Activated CD4-positive, alpha-beta T cell treated with anti-CD3 and anti-CD28 coated beads, Interleukin-2, amount 10 ng/mL, durations not matched to agents 7 days and 5 days (primary cell): ENCODE measurements around the gene FASTKD3. TPM values are rescaled to one million over a fixed set of nuclear protein-coding genes. Genes with fewer than 3 reads are reported as not detected.
A peak's percentile ranks its signal among the peaks of the same experiment; 100 is the strongest.

Experiments used
- CTCF ChIA-PET: fragments of 350-600 bp; sonication (Branson Sonifier 250); formaldehyde crosslinking; loops from one replicate; lab custom pipeline; 2021; ENCODE audit warnings: antibody characterized with exemption; lab: Charles Lee
- POLR2A ChIA-PET: fragments of 350-600 bp; sonication (Branson Sonifier 250); formaldehyde crosslinking; loops from one replicate; lab custom pipeline; 2021; ENCODE audit warnings: antibody characterized with exemption; lab: Charles Lee
- DNase-seq: peaks from one replicate; pipeline ENCODE4 v3.0.0-alpha.2; 2020
- H3K27ac Mint-ChIP-seq: one replicate; pipeline ENCODE4 v1.8.0; 2021; ENCODE audit warnings: mild to moderate bottlenecking, moderate library complexity, mixed read lengths
- H3K27me3 Mint-ChIP-seq: one replicate; pipeline ENCODE4 v1.8.0; 2021; ENCODE audit warnings: mixed read lengths
- H3K36me3 Mint-ChIP-seq: one replicate; pipeline ENCODE4 v1.8.0; 2021; ENCODE audit warnings: low read depth, mixed read lengths
- H3K4me1 Mint-ChIP-seq: one replicate; pipeline ENCODE4 v1.8.0; 2021; ENCODE audit warnings: mixed read lengths
- H3K4me3 Mint-ChIP-seq: one replicate; pipeline ENCODE4 v1.8.0; 2021; ENCODE audit warnings: mild to moderate bottlenecking, moderate library complexity, mixed read lengths
- H3K9me3 Mint-ChIP-seq: one replicate; pipeline ENCODE4 v1.8.0; 2021; ENCODE audit warnings: mixed read lengths
- total RNA-seq, 2 experiments: library from RNA; stranded (reverse); gene quantifications; one replicate each; pipeline ENCODE4 v1.2.3, GENCODE V29; 2021

Gene FASTKD3
- total RNA-seq, 2 experiments from 2014 or later = 11.4 to 14.7 TPM

DNA sequence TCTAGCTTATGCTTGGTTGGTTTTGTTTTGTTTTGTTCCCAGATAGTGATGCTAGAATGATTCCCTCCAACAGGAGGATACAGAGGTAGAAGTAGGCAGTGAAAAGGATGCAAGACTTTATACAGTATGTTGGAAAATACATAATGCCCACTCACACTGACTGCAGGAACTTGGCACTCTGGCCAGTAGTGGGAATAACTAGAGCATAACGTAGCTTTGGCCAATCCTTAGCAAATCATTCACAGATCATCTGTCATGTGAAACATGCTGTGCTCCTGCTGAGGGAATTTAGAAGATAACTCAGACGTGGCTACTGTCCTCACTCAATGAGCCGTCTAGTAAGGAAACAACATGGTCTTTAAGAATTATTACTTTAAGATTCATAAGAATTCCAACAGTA, 31.4 kb downstream of the FASTKD3 start:
- peaks cover 5% of the 10 kb centered on the region for H3K27me3 Mint-ChIP-seq
- ChIA-PET CTCF (interaction anchor here (1.1 kb wide), 1 partner anchor 9 kb away, joined by 3 read pairs; no protein-coding TSS in a partner anchor), POLR2A (no interaction called here)
- H3K36me3 Mint-ChIP-seq = no peaks in the 10 kb centered on the region
- H3K27ac Mint-ChIP-seq = no peak overlapping the region
- no peaks in the 10 kb centered on the region for H3K9me3 Mint-ChIP-seq
- no peaks in the 10 kb centered on the region for H3K4me1 Mint-ChIP-seq
- H3K4me3 Mint-ChIP-seq = no peak overlapping the region
- no peak for DNase-seq

- H3K4me3 Mint-ChIP-seq = no peak overlapping the region
- H3K9me3 Mint-ChIP-seq = no peaks in the 10 kb centered on the region
- H3K4me1 Mint-ChIP-seq = no peaks in the 10 kb centered on the region
- ChIA-PET CTCF (no interaction called here), POLR2A (interaction anchor here (0.7 kb wide), 1 partner anchor 42 kb away, joined by 3 read pairs; no protein-coding TSS in a partner anchor)
- H3K36me3 Mint-ChIP-seq = no peaks in the 10 kb centered on the region
- H3K27ac Mint-ChIP-seq = no peak overlapping the region
- no peak for DNase-seq
- H3K27me3 Mint-ChIP-seq = no peaks in the 10 kb centered on the region
Observed at GRCh38 chr5:7834982-7835381, 33.8 kb downstream of the FASTKD3 start.

GRCh38 chr5:7828269-7828668, 40.6 kb downstream of the FASTKD3 start:
- no peak overlapping the region for H3K4me3 Mint-ChIP-seq
- ChIA-PET POLR2A (no interaction called here), CTCF (interaction anchor here (1.4 to 1.5 kb wide), 2 partner anchors 9 to 30 kb away, joined by 3 to 4 read pairs; no protein-coding TSS in a partner anchor)
- H3K9me3 Mint-ChIP-seq = no peaks in the 10 kb centered on the region
- no peak overlapping the region for H3K27ac Mint-ChIP-seq
- peaks cover 3% of the 10 kb centered on the region for H3K27me3 Mint-ChIP-seq
- DNase-seq = no peak
- no peaks in the 10 kb centered on the region for H3K4me1 Mint-ChIP-seq
- H3K36me3 Mint-ChIP-seq = no peaks in the 10 kb centered on the region

DNA sequence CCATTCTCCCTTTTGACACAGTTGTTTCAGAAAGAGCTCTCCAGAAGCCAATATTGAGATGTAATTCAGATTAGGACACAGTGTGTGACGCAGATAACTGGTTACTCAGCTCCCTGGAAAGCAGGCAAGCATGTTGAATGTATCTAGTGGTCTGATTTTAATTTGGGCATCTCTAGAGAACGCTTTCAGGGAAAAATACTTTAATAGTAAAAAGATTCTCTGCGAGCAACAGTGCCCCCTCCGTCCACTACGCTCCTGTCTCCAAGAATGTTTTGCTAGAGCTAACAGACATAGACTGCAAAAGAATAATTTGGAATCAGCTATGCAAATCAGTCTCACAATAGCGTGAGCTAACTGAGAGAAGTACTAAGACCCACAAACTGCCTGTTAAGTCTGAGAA, 41.2 kb downstream of the FASTKD3 start:
- no peak overlapping the region for H3K4me3 Mint-ChIP-seq
- peaks cover 3% of the 10 kb centered on the region for H3K27me3 Mint-ChIP-seq
- ChIA-PET POLR2A (no interaction called here), CTCF (interaction anchor here (1.4 to 1.5 kb wide), 2 partner anchors 10 to 30 kb away, joined by 3 to 4 read pairs; no protein-coding TSS in a partner anchor)
- no peaks in the 10 kb centered on the region for H3K9me3 Mint-ChIP-seq
- no peak overlapping the region for H3K27ac Mint-ChIP-seq
- no peaks in the 10 kb centered on the region for H3K4me1 Mint-ChIP-seq
- no peaks in the 10 kb centered on the region for H3K36me3 Mint-ChIP-seq
- no peak for DNase-seq

GRCh38 chr5:7825630-7826029, 43.2 kb downstream of the FASTKD3 start:
- ChIA-PET POLR2A (no interaction called here), CTCF (no interaction called here)
- Mint-ChIP-seq H3K4me1 (no peaks in the 10 kb centered on the region), H3K4me3 (no peak overlapping the region), H3K27me3 (peaks cover 12% of the 10 kb centered on the region), H3K27ac (no peak overlapping the region), H3K36me3 (no peaks in the 10 kb centered on the region), H3K9me3 (no peaks in the 10 kb centered on the region)
- no peak for DNase-seq

DNA sequence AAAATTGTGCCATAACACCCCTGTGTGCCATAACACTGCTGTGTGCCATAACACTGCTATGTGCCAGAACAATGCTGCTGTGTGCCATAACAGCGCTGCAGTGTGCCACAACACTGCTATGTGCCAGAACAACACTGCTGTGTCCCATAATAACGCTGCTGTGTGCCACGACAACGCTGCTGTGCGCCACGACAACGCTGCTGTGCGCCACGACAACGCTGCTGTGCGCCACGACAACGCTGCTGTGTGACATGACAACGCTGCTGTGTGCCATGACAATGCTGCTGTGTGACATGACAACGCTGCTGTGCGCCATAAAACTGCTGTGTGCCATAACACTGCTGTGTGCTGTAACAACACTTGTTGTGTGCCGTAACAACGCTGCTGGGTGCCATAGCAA, 43.8 kb downstream of the FASTKD3 start:
- Mint-ChIP-seq H3K9me3 (no peaks in the 10 kb centered on the region), H3K4me3 (no peak overlapping the region), H3K27ac (no peak overlapping the region), H3K36me3 (no peaks in the 10 kb centered on the region), H3K27me3 (peaks cover 12% of the 10 kb centered on the region), H3K4me1 (no peaks in the 10 kb centered on the region)
- ChIA-PET CTCF (no interaction called here), POLR2A (no interaction called here)
- no peak for DNase-seq

DNA sequence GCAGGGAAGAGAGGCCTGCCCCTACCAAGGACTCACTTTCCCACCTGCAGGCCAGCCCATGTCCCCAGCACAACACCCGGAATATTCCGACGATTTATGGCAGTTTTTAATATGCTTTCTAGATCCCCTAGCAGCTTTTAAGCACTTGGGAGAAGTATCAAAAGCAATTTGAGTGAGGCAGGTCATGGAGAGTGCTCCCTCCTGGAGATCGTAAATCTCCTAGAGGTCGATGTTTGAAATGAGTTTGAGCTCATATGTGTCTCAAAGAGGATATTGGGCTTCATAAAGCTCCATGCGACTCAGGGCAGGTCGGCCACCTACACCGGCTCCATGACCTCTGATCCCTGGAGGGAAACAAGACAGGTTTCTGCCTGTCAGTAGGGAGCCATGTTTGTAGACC, 45.2 kb downstream of the FASTKD3 start:
- CTCF ChIA-PET = no interaction called here
- Mint-ChIP-seq H3K27ac (no peak overlapping the region), H3K4me3 (no peak overlapping the region), H3K9me3 (no peaks in the 10 kb centered on the region), H3K27me3 (peaks cover 12% of the 10 kb centered on the region), H3K36me3 (no peaks in the 10 kb centered on the region), H3K4me1 (no peaks in the 10 kb centered on the region)
- DNase-seq = no peak
- POLR2A ChIA-PET = no interaction called here

GRCh38 chr5:7822449-7822848, 46.4 kb downstream of the FASTKD3 start:
- H3K4me3 Mint-ChIP-seq = no peak overlapping the region
- CTCF ChIA-PET = no interaction called here
- POLR2A ChIA-PET = no interaction called here
- H3K27ac Mint-ChIP-seq = no peak overlapping the region
- peaks cover 12% of the 10 kb centered on the region for H3K27me3 Mint-ChIP-seq
- H3K36me3 Mint-ChIP-seq = no peaks in the 10 kb centered on the region
- no peaks in the 10 kb centered on the region for H3K4me1 Mint-ChIP-seq
- no peak for DNase-seq
- no peaks in the 10 kb centered on the region for H3K9me3 Mint-ChIP-seq

DNA sequence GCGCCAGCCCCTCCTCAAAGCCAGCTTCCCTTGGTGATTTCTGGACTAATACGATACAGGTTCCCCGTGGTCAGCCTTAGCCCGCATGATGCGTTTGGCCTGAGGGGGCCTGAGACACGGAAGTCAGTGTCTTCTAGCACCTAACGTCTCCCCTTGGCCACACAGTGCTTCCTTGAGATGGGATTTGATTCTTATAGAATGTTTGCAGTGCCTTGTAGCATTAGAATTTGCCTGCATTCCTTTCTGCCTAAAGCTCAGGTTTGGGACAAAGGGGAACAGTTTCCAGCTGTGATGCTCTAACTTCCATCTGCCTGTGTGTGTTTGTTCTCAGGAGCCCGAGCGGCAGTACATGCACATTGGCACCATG, 52.3 kb downstream of the FASTKD3 start:
- Mint-ChIP-seq H3K4me1 (no peaks in the 10 kb centered on the region), H3K27ac (no peak overlapping the region), H3K9me3 (no peaks in the 10 kb centered on the region), H3K4me3 (no peak overlapping the region), H3K36me3 (no peaks in the 10 kb centered on the region), H3K27me3 (peaks cover 17% of the 10 kb centered on the region)
- CTCF ChIA-PET = interaction anchor here (0.8 to 1.5 kb wide), 3 partner anchors 23 to 33 kb away, joined by 3 read pairs; no protein-coding TSS in a partner anchor
- DNase-seq = no peak
- POLR2A ChIA-PET = no interaction called here

GRCh38 chr5:7815892-7816534, 52.8 kb downstream of the FASTKD3 start:
- no peaks in the 10 kb centered on the region for H3K9me3 Mint-ChIP-seq
- CTCF ChIA-PET = interaction anchor here (0.8 to 1.5 kb wide), 3 partner anchors 22 to 34 kb away, joined by 3 read pairs; no protein-coding TSS in a partner anchor
- no peaks in the 10 kb centered on the region for H3K36me3 Mint-ChIP-seq
- no peak overlapping the region for H3K27ac Mint-ChIP-seq
- no peak overlapping the region for H3K4me3 Mint-ChIP-seq
- POLR2A ChIA-PET = no interaction called here
- H3K4me1 Mint-ChIP-seq = no peaks in the 10 kb centered on the region
- peak; percentile 67 for DNase-seq
- peaks cover 13% of the 10 kb centered on the region for H3K27me3 Mint-ChIP-seq

GRCh38 chr5:7814816-7815215, 54.0 kb downstream of the FASTKD3 start:
- peaks cover 20% of the 10 kb centered on the region for H3K27me3 Mint-ChIP-seq
- POLR2A ChIA-PET = no interaction called here
- no peaks in the 10 kb centered on the region for H3K4me1 Mint-ChIP-seq
- no peak overlapping the region for H3K27ac Mint-ChIP-seq
- no peaks in the 10 kb centered on the region for H3K36me3 Mint-ChIP-seq
- H3K4me3 Mint-ChIP-seq = no peak overlapping the region
- no peaks in the 10 kb centered on the region for H3K9me3 Mint-ChIP-seq
- no peak for DNase-seq
- CTCF ChIA-PET = interaction anchor here (0.5 kb wide), 1 partner anchor 845 kb away, joined by 5 read pairs; no protein-coding TSS in a partner anchor

GRCh38 chr5:7813576-7813975, 55.3 kb downstream of the FASTKD3 start:
- Mint-ChIP-seq H3K27ac (no peak overlapping the region), H3K27me3 (peaks cover 20% of the 10 kb centered on the region), H3K4me3 (no peak overlapping the region), H3K36me3 (no peaks in the 10 kb centered on the region), H3K4me1 (no peaks in the 10 kb centered on the region), H3K9me3 (no peaks in the 10 kb centered on the region)
- CTCF ChIA-PET = no interaction called here
- DNase-seq = no peak
- POLR2A ChIA-PET = no interaction called here

DNA sequence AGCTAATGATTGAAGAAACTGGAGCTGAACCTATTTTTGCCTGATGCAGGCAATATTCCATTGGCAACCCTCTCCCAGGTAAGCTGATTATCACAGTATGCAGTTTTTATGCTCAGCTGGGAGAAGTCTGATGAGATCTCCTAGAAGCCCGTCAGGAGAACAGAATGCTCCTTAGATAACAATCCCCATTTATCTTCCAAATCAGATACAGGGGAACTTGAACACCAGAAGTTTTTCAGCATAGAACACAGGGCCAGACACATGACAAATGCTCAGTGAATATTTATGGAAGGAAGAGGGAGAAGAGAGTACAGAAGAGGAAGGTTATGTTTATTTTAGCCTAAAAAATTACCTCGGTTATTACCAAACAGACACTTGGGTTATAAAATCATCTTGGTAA, 55.8 kb downstream of the FASTKD3 start:
- Mint-ChIP-seq H3K27me3 (peaks cover 20% of the 10 kb centered on the region), H3K9me3 (no peaks in the 10 kb centered on the region), H3K36me3 (no peaks in the 10 kb centered on the region), H3K27ac (no peak overlapping the region), H3K4me3 (no peak overlapping the region), H3K4me1 (no peaks in the 10 kb centered on the region)
- ChIA-PET POLR2A (no interaction called here), CTCF (no interaction called here)
- no peak for DNase-seq
